Transverse colon (tissue), 4 donors: Measurements from ENCODE around the gene FRAS1. TPM values are rescaled to one million over a fixed set of nuclear protein-coding genes. Genes with fewer than 3 reads are reported as not detected.
"Not testable (repeated sequence)": the region's sequence is repeated elsewhere in the genome, so short reads cannot be mapped to it uniquely, and the experiment has no call there.

Source experiments
- DNase-seq: peaks from one replicate; pipeline ENCODE4 v3.0.0-alpha.2; 2019
- H3K27ac ChIP-seq, 4 donors: fragments of 200-600 bp; sonication (generic); 2 replicates each; pipeline ENCODE4 v1.5.1; 2016 to 2018; ENCODE audit warnings: inconsistent platforms in 4 of 4
- H3K27me3 ChIP-seq: fragments of 200-600 bp; sonication (generic); 2 replicates; pipeline ENCODE4 v1.5.1; 2017; ENCODE audit warnings: inconsistent platforms
- H3K36me3 ChIP-seq, 4 donors: fragments of 200-600 bp; sonication (generic); 2 replicates each; pipeline ENCODE4 v1.5.1; 2017 to 2019; ENCODE audit warnings: inconsistent platforms in 4 of 4
- H3K4me1 ChIP-seq, 4 donors: fragments of 200-600 bp; sonication (generic); 2 replicates each; pipeline ENCODE4 v1.5.1; 2017 to 2020; ENCODE audit warnings: inconsistent platforms in 4 of 4
- H3K4me3 ChIP-seq, 4 donors: fragments of 200-600 bp; sonication (generic); 1 replicate in 1 of 4; 2 replicates in 3 of 4; pipeline versions ENCODE4 v1.5.1 to v1.6.1; 2017 to 2019; ENCODE audit warnings: inconsistent platforms in 4 of 4
- H3K9me3 ChIP-seq, 2 donors: fragments of 200-600 bp; sonication (generic); 2 replicates each; pipeline ENCODE4 v1.5.1; 2017 to 2019; ENCODE audit warnings: inconsistent platforms in 2 of 2
- EP300 ChIP-seq: sonication (generic); formaldehyde crosslinking; IDR thresholded peaks from one replicate; pipeline ENCODE4 v1.6.1; 2017; ENCODE audit warnings: antibody characterized with exemption, low read depth
- POLR2A ChIP-seq: fragments of 450-650 bp; IDR thresholded peaks from one replicate; pipeline ENCODE4 v1.6.1; 2016; ENCODE audit warnings: antibody characterized with exemption, mild to moderate bottlenecking, moderate library complexity
- POLR2AphosphoS5 ChIP-seq, 3 donors: sonication (generic); formaldehyde crosslinking; IDR thresholded peaks; one replicate each; pipeline ENCODE4 v1.6.1; 2016; ENCODE audit warnings: antibody characterized with exemption in 3 of 3
- WGBS, 2 donors: methylation state at CpG; one replicate each; pipeline ENCODE4 v1.1.5; 2018; ENCODE audit warnings: low coverage in 1 of 2; 5-methylcytosine and 5-hydroxymethylcytosine counted together
- in situ Hi-C, 4 donors: fragments of 200-750 bp; cut with MboI; loops; one replicate each; pipeline versions ENCODE4 v1.15.0 to v1.15.1; 2017; ENCODE audit warnings: low sequenced_read_pairs in 3 of 4, low pct_ligation_motif_present in 1 of 4, low pct_unique_long_range_greater_than_20kb in 1 of 4
- intact Hi-C: fragments of 100-400 bp; cut with DNase I; formaldehyde crosslinking; loops from one replicate; pipeline ENCODE4 v1.15.1; 2023; ENCODE audit warnings: low total_unique reads
- total RNA-seq, 4 donors: library from RNA; depleted of rRNA; stranded (reverse); fragments of >200 nt; gene quantifications; one replicate each; pipeline ENCODE4 v1.1.0, GENCODE V29; 2016
- TF ChIP-seq, protein P1 (sequence below), 5 experiments: fragments of 200-600 bp in 3 of 5; fragments of 450-650 bp in 2 of 5; sonication (generic) in 3 of 5; IDR thresholded peaks; 1 replicate in 2 of 5; 2 replicates in 3 of 5; pipeline ENCODE4 v1.5.1; 2016 to 2017; ENCODE audit warnings: antibody characterized with exemption in 5 of 5, inconsistent platforms in 3 of 5, mild to moderate bottlenecking in 2 of 5, moderate library complexity in 1 of 5

Gene FRAS1, protein sequence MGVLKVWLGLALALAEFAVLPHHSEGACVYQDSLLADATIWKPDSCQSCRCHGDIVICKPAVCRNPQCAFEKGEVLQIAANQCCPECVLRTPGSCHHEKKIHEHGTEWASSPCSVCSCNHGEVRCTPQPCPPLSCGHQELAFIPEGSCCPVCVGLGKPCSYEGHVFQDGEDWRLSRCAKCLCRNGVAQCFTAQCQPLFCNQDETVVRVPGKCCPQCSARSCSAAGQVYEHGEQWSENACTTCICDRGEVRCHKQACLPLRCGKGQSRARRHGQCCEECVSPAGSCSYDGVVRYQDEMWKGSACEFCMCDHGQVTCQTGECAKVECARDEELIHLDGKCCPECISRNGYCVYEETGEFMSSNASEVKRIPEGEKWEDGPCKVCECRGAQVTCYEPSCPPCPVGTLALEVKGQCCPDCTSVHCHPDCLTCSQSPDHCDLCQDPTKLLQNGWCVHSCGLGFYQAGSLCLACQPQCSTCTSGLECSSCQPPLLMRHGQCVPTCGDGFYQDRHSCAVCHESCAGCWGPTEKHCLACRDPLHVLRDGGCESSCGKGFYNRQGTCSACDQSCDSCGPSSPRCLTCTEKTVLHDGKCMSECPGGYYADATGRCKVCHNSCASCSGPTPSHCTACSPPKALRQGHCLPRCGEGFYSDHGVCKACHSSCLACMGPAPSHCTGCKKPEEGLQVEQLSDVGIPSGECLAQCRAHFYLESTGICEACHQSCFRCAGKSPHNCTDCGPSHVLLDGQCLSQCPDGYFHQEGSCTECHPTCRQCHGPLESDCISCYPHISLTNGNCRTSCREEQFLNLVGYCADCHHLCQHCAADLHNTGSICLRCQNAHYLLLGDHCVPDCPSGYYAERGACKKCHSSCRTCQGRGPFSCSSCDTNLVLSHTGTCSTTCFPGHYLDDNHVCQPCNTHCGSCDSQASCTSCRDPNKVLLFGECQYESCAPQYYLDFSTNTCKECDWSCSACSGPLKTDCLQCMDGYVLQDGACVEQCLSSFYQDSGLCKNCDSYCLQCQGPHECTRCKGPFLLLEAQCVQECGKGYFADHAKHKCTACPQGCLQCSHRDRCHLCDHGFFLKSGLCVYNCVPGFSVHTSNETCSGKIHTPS (N-terminal part only)
- 1 to 10 TPM; 1.8 to 9.7 (median 3.1) TPM for total RNA-seq

DNA sequence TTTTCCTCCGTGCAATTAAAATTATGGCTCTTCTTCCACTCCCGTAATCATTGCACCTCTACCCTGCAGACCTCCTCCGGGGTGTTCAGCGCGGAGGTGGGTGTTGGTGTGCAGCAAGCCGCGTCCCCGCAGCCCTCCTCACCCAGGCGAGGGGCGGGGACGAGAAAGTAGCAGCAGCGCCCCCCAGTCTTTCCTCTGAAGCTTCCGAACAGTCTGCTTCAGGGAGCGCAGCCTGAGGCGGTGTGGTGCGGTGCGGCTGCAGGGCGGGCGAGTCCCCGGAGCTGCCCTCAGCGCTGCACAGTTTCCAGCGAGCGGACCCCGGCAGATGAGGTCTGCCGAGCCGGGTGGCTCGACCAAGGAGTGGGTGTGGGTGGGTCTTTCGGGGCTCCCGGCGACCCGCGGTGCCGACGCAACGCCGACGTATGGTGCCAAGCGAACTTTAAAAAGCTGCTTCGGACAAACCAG, at the start of gene FRAS1:
TSS of gene FRAS1 (plus strand) at position 189 of the 465 bp plus-strand sequence. CDS start 687 bp downstream, outside the sequence.
- Histone ChIP-seq H3K4me1 (peaks cover 0 to 33% (median 25%) of the 10 kb centered on the region in 4 donors), H3K36me3 (no peaks in the 10 kb centered on the region), H3K4me3 (peak within 1 kb of the TSS; percentile 44 to 63 (median 54)), H3K27ac (peak within 1 kb of the TSS; percentile 68 to 81 (median 70)), H3K9me3 (no peaks in the 10 kb centered on the region), H3K27me3 (peaks cover 33% of the 10 kb centered on the region)
- intact Hi-C loops = no loop called here
- in situ Hi-C loops = loop anchor here in 1 of 4 donors (25.0 kb wide), 1 partner anchor 805 kb away; no protein-coding TSS in a partner anchor
- peak; percentile 18 for DNase-seq
- WGBS, 2 donors = 0% methylated on average over 14 of the region's 39 CpGs; no CpG with 5 or more reads in 1 of the 2 donors
- peak in 1 of 3 donors; percentile 19 for TF ChIP-seq POLR2AphosphoS5 (IDR thresholded peaks at IDR 0.05)
- TF ChIP-seq, protein P1, sequence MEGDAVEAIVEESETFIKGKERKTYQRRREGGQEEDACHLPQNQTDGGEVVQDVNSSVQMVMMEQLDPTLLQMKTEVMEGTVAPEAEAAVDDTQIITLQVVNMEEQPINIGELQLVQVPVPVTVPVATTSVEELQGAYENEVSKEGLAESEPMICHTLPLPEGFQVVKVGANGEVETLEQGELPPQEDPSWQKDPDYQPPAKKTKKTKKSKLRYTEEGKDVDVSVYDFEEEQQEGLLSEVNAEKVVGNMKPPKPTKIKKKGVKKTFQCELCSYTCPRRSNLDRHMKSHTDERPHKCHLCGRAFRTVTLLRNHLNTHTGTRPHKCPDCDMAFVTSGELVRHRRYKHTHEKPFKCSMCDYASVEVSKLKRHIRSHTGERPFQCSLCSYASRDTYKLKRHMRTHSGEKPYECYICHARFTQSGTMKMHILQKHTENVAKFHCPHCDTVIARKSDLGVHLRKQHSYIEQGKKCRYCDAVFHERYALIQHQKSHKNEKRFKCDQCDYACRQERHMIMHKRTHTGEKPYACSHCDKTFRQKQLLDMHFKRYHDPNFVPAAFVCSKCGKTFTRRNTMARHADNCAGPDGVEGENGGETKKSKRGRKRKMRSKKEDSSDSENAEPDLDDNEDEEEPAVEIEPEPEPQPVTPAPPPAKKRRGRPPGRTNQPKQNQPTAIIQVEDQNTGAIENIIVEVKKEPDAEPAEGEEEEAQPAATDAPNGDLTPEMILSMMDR (IDR thresholded peaks at IDR 0.05) = no peak
- TF ChIP-seq EP300 = no peak

DNA sequence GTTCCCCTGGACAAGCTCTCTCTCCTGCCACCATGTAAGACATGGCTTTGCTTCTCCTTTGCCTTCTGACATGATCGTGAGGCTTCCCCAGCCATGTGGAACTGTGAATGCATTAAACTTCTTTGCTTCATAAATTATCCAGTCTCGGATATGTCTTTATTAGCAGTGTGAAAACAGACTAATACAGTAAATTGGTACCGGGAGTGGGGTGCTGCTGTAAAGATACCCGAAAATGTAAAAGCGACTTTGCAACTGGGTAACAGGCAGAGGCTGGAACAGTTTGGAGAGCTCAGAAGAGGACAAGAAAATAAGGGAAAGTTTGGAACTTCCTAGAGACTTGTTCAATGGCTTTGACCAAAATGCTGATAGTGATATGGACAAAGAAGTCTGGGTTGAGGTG, 46.1 kb upstream of the FRAS1 start:
- WGBS, 2 donors = 83 to 84% methylated on average over 5 of the region's 5 CpGs
- intact Hi-C loops, H3K27ac ChIP-seq: not testable (repeated sequence)

DNA sequence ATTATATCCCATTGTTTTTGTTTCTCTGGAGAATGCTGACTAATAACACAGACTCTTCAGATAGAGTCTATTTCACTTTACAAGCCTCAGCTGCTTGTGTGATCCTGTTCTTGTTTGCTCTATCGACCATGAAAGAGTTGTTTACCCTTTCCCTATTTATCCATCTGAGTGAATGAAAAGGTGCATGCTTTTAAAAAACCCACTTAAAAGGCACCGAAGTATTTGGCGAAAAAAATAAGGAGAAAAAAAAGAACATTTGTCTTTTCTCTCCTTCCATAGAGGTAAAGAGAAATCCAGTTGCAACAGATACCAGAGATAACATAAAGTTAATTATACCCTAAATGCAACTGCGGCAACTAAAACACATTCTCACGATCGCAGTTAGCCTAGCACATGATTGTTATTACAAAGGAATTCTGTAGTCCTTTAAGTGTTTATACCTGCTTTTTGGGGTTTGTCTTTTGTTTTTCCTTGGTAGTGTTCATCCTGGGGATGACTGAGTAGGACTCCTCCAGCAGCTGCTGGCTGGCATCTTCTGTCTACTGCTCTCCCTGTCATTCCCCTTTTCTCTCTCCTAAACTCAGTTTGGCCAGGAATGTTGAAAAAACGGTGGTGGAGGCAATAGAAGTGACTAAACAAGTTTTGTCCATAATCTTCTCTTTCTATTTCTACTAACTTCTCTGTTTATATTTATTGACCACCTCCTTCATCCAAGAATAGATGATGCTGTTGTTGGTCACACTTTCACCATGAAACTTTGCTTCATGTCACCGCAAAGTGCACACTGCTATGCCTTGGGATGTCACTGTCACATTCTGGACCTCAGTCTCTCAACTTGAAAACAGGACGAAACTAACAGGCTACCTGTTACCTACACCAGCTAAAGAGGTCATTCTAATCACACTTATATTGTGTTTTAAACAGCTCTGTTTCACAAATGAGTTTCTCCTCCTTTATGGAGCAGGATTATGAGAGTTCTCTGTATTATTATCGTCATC, 41.9 kb upstream of the FRAS1 start:
- no peaks in the 10 kb centered on the region for H3K36me3 ChIP-seq
- peaks cover 4 to 5% of the 10 kb centered on the region in 2 donors for H3K9me3 ChIP-seq
- no peaks in the 10 kb centered on the region for H3K4me1 ChIP-seq
- H3K4me3 ChIP-seq = no peak overlapping the region
- H3K27me3 ChIP-seq = no peaks in the 10 kb centered on the region
- no peak for DNase-seq
- intact Hi-C loops (no loop called here), in situ Hi-C loops (no loop called here)
- WGBS, 2 donors = 70 to 77% methylated on average over 10 of the region's 10 CpGs
- no peak for TF ChIP-seq POLR2A
- TF ChIP-seq, protein P1 (IDR thresholded peaks at IDR 0.05) = no peak
- TF ChIP-seq POLR2AphosphoS5 (IDR thresholded peaks at IDR 0.05) = no peak
- no peak for TF ChIP-seq EP300
- H3K27ac ChIP-seq = no peak overlapping the region

More for the DNA sequence above, 46.1 kb upstream of the FRAS1 start:
- DNase-seq, in situ Hi-C loops, H3K4me1 ChIP-seq, H3K9me3 ChIP-seq, H3K27me3 ChIP-seq, H3K4me3 ChIP-seq, H3K36me3 ChIP-seq: not testable (repeated sequence)
